ENCODE data around the gene KDELR1. TPM values are rescaled to one million over a fixed set of nuclear protein-coding genes. Genes with fewer than 3 reads are reported as not detected.
A peak's percentile ranks its signal among the peaks of the same experiment; 100 is the strongest.
"Not testable (repeated sequence)": the region's sequence is repeated elsewhere in the genome, so short reads cannot be mapped to it uniquely, and the experiment has no call there.

Gene KDELR1
- total RNA-seq, 1 experiment from 2014 or later: 53.7 TPM

DNA sequence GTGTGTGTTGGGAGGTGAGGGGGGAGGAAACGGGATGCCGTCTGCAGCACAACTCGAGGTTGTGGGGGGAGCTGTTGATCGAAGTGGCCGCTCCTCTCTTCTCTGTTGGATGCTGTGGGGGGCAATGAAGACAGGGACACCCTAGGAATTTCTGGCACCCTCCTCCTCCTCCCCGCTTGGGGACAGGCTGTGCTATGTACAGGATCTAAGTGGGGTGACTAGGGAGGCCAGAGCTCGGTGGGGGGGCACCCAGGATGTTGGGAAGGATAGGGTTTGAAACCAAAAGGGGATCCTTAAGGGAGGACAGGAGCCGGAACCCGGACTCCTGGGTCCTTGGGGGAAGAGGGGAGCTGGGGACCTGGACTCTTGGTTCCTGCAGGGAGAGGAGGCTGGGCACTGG, 4.1 kb upstream of the KDELR1 start:
- Histone ChIP-seq H3K9ac (ENCODE audit: low read length) (no peak overlapping the region), H3K27me3 (ENCODE audit: low read length) (no peaks in the 10 kb centered on the region), H3K9me3 (ENCODE audit: low read length) (no peaks in the 10 kb centered on the region), H3K4me1 (ENCODE audit: low read length) (peaks cover 8% of the 10 kb centered on the region), H3K79me2 (ENCODE audit: low read length) (peaks cover 8% of the 10 kb centered on the region), H3K4me2 (ENCODE audit: low read depth, low read length, poor library complexity, severe bottlenecking) (no peak overlapping the region), H3K27ac (ENCODE audit: low read length) (no peak overlapping the region), H3K4me3 (ENCODE audit: low read length) (no peak overlapping the region), H3K9me2 (replicated peaks; ENCODE audit: insufficient read depth, low read length) (no peaks in the 10 kb centered on the region), H4K20me1 (ENCODE audit: insufficient read depth, low read depth, low read length) (no peaks in the 10 kb centered on the region), H3K36me3 (ENCODE audit: insufficient read depth, low read length) (no peaks in the 10 kb centered on the region), H2AFZ (ENCODE audit: low read length) (no peak overlapping the region)
- DNase-seq: no peak

DNA sequence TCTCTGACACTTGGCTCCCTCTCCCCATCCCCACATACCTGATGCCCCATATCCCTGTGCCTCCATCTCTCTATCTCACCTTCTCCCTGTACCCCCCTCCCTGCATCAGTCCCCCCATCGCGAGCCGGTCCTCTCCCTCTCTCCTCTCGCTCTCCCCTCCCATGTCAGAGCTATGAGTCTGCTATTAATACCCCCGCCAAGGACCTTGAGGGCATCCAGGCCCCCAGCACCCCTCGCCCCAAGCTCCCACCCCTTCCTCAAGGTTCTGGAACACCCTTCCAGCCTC, 3.8 kb upstream of the KDELR1 start:
- H4K20me1 ChIP-seq (ENCODE audit: insufficient read depth, low read depth, low read length): no peaks in the 10 kb centered on the region
- no peaks in the 10 kb centered on the region for H3K27me3 ChIP-seq (ENCODE audit: low read length)
- no peaks in the 10 kb centered on the region for H3K9me3 ChIP-seq (ENCODE audit: low read length)
- no peak for DNase-seq
- no peak overlapping the region for H2AFZ ChIP-seq (ENCODE audit: low read length)
- no peaks in the 10 kb centered on the region for H3K9me2 ChIP-seq (replicated peaks; ENCODE audit: insufficient read depth, low read length)
- H3K4me1 ChIP-seq (ENCODE audit: low read length): peaks cover 5% of the 10 kb centered on the region
- H3K27ac ChIP-seq (ENCODE audit: low read length): no peak overlapping the region
- H3K4me2 ChIP-seq (ENCODE audit: low read depth, low read length, poor library complexity, severe bottlenecking): no peak overlapping the region
- no peak overlapping the region for H3K4me3 ChIP-seq (ENCODE audit: low read length)
- no peaks in the 10 kb centered on the region for H3K36me3 ChIP-seq (ENCODE audit: insufficient read depth, low read length)
- peaks cover 12% of the 10 kb centered on the region for H3K79me2 ChIP-seq (ENCODE audit: low read length)
- H3K9ac ChIP-seq (ENCODE audit: low read length): no peak overlapping the region

DNA sequence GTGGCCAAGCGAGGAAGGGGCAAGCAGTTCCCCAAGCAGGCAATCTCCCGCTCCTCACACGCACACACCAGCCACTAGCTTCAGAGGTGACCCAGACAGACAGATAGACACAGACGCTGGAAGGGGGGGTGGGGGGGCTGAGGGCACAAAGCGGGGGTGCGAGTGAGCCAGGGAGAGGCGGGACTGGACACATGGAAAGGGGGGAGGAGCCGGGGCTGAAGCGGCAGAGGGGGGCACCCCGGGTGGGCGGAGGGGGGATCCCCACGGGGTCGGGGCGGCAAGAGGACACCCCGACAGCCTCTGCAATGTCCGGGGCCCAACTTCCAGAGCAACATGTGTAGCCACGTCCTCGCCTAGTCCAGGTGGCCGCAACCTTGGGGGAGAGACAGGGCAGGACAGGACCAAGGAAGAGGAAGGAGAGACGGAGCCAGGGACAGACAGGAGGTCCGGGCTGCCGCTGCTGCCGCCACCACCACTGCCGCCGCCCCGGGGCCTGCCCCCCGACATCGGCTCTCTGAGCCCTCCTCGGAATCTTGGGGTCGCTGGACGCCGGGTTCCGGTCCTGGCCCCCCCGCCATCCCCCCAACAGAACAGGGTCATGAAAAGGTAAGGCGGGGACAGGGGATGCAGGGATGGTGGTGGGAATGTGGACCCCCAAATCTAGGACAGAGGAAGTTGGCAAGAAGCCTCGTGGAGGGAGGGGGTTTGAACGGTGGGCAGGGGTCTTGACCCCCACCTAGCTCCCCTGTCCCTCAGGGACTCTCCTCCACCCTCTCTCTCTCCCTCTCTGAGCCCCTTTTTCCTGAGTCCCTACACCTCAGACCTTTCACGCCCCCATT, 3.2 kb upstream of the KDELR1 start:
- no peaks in the 10 kb centered on the region for H3K27me3 ChIP-seq (ENCODE audit: low read length)
- H3K4me1 ChIP-seq (ENCODE audit: low read length): peaks cover 7% of the 10 kb centered on the region
- no peaks in the 10 kb centered on the region for H4K20me1 ChIP-seq (ENCODE audit: insufficient read depth, low read depth, low read length)
- no peak overlapping the region for H3K4me2 ChIP-seq (ENCODE audit: low read depth, low read length, poor library complexity, severe bottlenecking)
- H3K79me2 ChIP-seq (ENCODE audit: low read length): peaks cover 15% of the 10 kb centered on the region
- H2AFZ ChIP-seq (ENCODE audit: low read length): no peak overlapping the region
- no peak for DNase-seq
- no peaks in the 10 kb centered on the region for H3K9me2 ChIP-seq (replicated peaks; ENCODE audit: insufficient read depth, low read length)
- H3K9me3 ChIP-seq (ENCODE audit: low read length): no peaks in the 10 kb centered on the region
- H3K36me3 ChIP-seq (ENCODE audit: insufficient read depth, low read length): no peaks in the 10 kb centered on the region
- no peak overlapping the region for H3K9ac ChIP-seq (ENCODE audit: low read length)
- H3K27ac ChIP-seq (ENCODE audit: low read length): no peak overlapping the region
- H3K4me3 ChIP-seq (ENCODE audit: low read length): no peak overlapping the region

GRCh38 chr19:48393559-48394330, 2.4 kb upstream of the KDELR1 start, which contains the start of gene GRIN2D:
TSS of gene GRIN2D (plus strand) at chr19:48393668. CDS start at chr19:48398393, 4,725 bp downstream.
- no peaks in the 10 kb centered on the region for H3K9me3 ChIP-seq (ENCODE audit: low read length)
- 0 out of 2 replicates have a peak, but pooled peaks cover under 1% of the 10 kb centered on the region for H3K36me3 ChIP-seq (ENCODE audit: insufficient read depth, low read length)
- H3K79me2 ChIP-seq (ENCODE audit: low read length): peaks cover 20% of the 10 kb centered on the region
- no peaks in the 10 kb centered on the region for H4K20me1 ChIP-seq (ENCODE audit: insufficient read depth, low read depth, low read length)
- no peak within 1 kb of the TSS for H3K27ac ChIP-seq (ENCODE audit: low read length)
- peaks cover 7% of the 10 kb centered on the region for H3K4me1 ChIP-seq (ENCODE audit: low read length)
- H3K9me2 ChIP-seq (replicated peaks; ENCODE audit: insufficient read depth, low read length): no peaks in the 10 kb centered on the region
- H3K9ac ChIP-seq (ENCODE audit: low read length): no peak within 1 kb of the TSS; the same call in 1 of the 2 replicates
- H3K4me3 ChIP-seq (ENCODE audit: low read length): no peak within 1 kb of the TSS
- no peak for DNase-seq
- H3K27me3 ChIP-seq (ENCODE audit: low read length): no peaks in the 10 kb centered on the region
- no peak within 1 kb of the TSS for H3K4me2 ChIP-seq (ENCODE audit: low read depth, low read length, poor library complexity, severe bottlenecking)
- H2AFZ ChIP-seq (ENCODE audit: low read length): no peak within 1 kb of the TSS

DNA sequence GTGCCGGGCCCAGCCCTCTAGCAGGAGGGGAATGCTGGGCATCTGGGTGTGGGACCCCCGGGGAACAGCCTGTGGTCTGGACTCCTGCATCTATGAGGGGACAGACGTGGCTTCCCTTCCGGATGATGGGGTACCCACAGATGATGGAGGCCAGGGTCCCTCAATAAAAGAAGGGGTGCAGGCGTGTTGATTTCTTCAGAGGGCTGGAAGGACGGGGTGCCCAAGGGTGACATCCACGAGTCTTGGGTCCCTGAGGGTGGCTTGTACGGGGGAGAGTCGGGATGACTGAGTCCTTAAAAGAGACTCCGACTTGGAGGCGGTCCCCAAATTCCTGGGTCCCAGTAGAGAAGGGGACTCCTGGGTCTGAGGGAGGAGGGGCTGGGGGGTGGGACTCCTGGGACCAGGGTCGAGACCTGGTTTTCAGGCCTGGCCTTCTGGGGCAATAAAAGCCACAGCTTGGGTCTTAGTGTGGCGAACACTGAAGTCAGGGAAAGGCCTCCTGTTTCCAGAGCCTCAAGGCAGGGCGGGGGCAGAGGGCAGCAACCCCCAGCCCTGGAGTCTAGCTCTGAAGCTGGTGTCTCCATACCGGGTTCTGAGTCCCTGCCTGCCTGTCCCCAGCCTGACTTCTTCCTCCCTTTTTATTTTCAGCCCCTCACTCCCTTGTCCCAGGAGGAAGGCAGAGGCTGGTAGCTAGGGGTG, 1.7 kb upstream of the KDELR1 start:
- no peaks in the 10 kb centered on the region for H4K20me1 ChIP-seq (ENCODE audit: insufficient read depth, low read depth, low read length)
- no peak overlapping the region for H2AFZ ChIP-seq (ENCODE audit: low read length)
- H3K9me3 ChIP-seq (ENCODE audit: low read length): no peaks in the 10 kb centered on the region
- H3K4me3 ChIP-seq (ENCODE audit: low read length): no peak overlapping the region
- H3K9ac ChIP-seq (ENCODE audit: low read length): no peak overlapping the region
- H3K4me1 ChIP-seq (ENCODE audit: low read length): peaks cover 7% of the 10 kb centered on the region
- peaks cover 20% of the 10 kb centered on the region for H3K79me2 ChIP-seq (ENCODE audit: low read length)
- H3K27ac ChIP-seq (ENCODE audit: low read length): no peak overlapping the region
- H3K27me3 ChIP-seq (ENCODE audit: low read length): no peaks in the 10 kb centered on the region
- H3K9me2 ChIP-seq (replicated peaks; ENCODE audit: insufficient read depth, low read length): no peaks in the 10 kb centered on the region
- H3K4me2 ChIP-seq (ENCODE audit: low read depth, low read length, poor library complexity, severe bottlenecking): no peak overlapping the region
- DNase-seq: no peak
- H3K36me3 ChIP-seq (ENCODE audit: insufficient read depth, low read length): peaks cover 7% of the 10 kb centered on the region; the same call in 1 of the 2 replicates

DNA sequence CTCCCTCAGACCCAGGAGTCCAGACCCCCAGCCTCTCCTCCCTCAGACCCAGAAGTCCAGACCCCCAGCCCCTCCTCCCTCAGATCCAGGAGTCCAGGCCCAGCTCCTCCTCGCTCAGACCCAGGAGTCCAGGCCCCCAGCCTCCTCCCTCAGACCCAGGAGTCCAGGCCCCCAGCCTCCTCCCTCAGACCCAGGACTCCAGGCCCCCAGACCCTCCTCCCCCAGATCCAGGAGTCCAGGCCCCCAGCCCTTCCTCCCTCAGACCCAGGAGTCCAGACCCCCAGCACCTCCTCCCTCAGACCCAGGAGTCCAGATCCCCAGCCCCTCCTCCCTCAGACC, 624 bp upstream of the KDELR1 start:
- H3K79me2 ChIP-seq (ENCODE audit: low read length): peaks cover 23% of the 10 kb centered on the region
- not testable (repeated sequence) for H3K9me2 ChIP-seq (replicated peaks; ENCODE audit: insufficient read depth, low read length); DNase-seq; H3K27ac ChIP-seq (ENCODE audit: low read length); H3K9me3 ChIP-seq (ENCODE audit: low read length); H2AFZ ChIP-seq (ENCODE audit: low read length); H3K4me1 ChIP-seq (ENCODE audit: low read length); H3K27me3 ChIP-seq (ENCODE audit: low read length); H4K20me1 ChIP-seq (ENCODE audit: insufficient read depth, low read depth, low read length)
- H3K36me3 ChIP-seq (ENCODE audit: insufficient read depth, low read length): peaks cover 11% of the 10 kb centered on the region; the same call in 1 of the 2 replicates
- H3K4me3 ChIP-seq (ENCODE audit: low read length): peak overlapping the region; percentile 90
- H3K9ac ChIP-seq (ENCODE audit: low read length): peak overlapping the region; percentile 60; the same call in 1 of the 2 replicates
- peak overlapping the region; percentile 85 for H3K4me2 ChIP-seq (ENCODE audit: low read depth, low read length, poor library complexity, severe bottlenecking)

DNA sequence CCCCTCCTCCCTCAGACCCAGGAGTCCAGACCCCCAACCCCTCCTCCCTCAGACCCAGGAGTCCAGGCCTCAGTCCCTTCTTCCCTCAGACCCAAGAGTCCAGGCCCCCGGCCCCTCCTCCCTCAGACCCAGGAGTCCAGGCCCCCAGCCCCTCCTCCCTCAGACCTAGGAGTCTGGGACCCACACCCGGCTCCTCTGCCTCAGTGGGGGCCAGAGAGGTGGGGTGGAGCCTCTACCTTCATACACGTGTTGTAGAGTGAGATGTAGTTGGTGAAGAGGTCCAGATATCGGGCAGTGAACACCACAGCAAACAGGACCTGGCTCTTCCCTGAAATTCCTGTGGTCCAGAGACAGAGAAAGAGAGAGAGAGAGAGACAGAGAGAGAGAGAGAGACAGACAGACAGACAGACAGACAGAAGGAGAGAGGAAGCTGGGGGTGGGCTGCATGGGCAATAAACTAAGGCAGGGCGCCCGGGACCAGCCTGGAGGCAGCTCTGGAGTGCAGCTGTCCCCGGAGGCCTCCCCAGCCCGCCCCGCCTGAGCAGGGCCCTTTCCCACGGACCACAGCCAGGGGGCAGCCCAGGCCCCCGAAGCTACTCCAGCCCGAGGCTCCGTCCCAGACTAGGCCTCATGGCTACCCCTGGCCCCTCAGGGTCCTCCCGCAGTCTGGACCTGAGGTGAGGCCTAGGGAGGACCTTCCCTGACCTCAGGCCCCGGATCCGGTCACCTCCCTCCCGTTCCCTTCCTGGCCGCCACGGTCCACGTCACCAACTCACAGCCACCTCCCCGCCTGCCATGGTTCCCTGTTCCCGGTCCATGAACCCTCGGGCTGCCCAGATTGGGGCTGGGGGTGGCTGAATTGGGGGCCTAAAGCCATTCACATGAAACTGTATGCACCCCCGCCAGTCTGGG, 907 bp downstream of the KDELR1 start:
- peak overlapping the region; percentile 97 for H3K9ac ChIP-seq (ENCODE audit: low read length)
- peaks cover 7% of the 10 kb centered on the region for H3K4me1 ChIP-seq (ENCODE audit: low read length)
- peak overlapping the region; percentile 85 for H3K4me2 ChIP-seq (ENCODE audit: low read depth, low read length, poor library complexity, severe bottlenecking)
- H4K20me1 ChIP-seq (ENCODE audit: insufficient read depth, low read depth, low read length): no peaks in the 10 kb centered on the region
- no peaks in the 10 kb centered on the region for H3K9me2 ChIP-seq (replicated peaks; ENCODE audit: insufficient read depth, low read length)
- H3K27ac ChIP-seq (ENCODE audit: low read length): peak overlapping the region; percentile 75
- no peaks in the 10 kb centered on the region for H3K27me3 ChIP-seq (ENCODE audit: low read length)
- H3K79me2 ChIP-seq (ENCODE audit: low read length): peaks cover 23% of the 10 kb centered on the region
- H3K4me3 ChIP-seq (ENCODE audit: low read length): peak overlapping the region; percentile 90
- no peak overlapping the region for H2AFZ ChIP-seq (ENCODE audit: low read length)
- no peaks in the 10 kb centered on the region for H3K9me3 ChIP-seq (ENCODE audit: low read length)
- peaks cover 14% of the 10 kb centered on the region for H3K36me3 ChIP-seq (ENCODE audit: insufficient read depth, low read length)
- peak; percentile 87 for DNase-seq
